OCI-LY3 (cell line): ENCODE measurements around the gene SAMD13.

Source experiments
- H2AFZ ChIP-seq: fragments of 200-600, 300-600 bp; shearing (Covaris generic); 2 replicates; pipeline ENCODE4 v1.6.0; 2014; ENCODE audit warnings: antibody characterized with exemption, low read depth, low read length
- H3K27ac ChIP-seq: fragments of 200-600, 300-600 bp; sonication (generic); 2 replicates; pipeline ENCODE4 v1.5.1; 2014; ENCODE audit warnings: mild to moderate bottlenecking, low read length, moderate library complexity, mixed read lengths
- H3K27me3 ChIP-seq: fragments of 200-600, 300-600 bp; sonication (generic); 2 replicates; pipeline ENCODE4 v1.6.1; 2014; ENCODE audit warnings: low read depth, low read length, mixed read lengths
- H3K36me3 ChIP-seq: fragments of 200-600, 300-600 bp; sonication (generic); replicated peaks from 2 replicates; pipeline ENCODE3; 2014; ENCODE audit warnings: low read depth, low read length, mixed read lengths
- H3K4me1 ChIP-seq: fragments of 300-600, 200-600 bp; sonication (generic); 2 replicates; pipeline ENCODE4 v1.6.1; 2014; ENCODE audit warnings: low read length, mixed read lengths
- H3K4me2 ChIP-seq: fragments of 200-600, 300-600 bp; sonication (generic); 2 replicates; pipeline ENCODE4 v1.6.1; 2014; ENCODE audit warnings: low read length, mixed read lengths
- H3K4me3 ChIP-seq: fragments of 300-600, 200-600 bp; sonication (generic); 2 replicates; pipeline ENCODE4 v1.5.1; 2014; ENCODE audit warnings: antibody characterized with exemption, mild to moderate bottlenecking, low read length, moderate library complexity
- H3K79me2 ChIP-seq: fragments of 300-600, 200-600 bp; shearing (Covaris generic); 2 replicates; pipeline ENCODE4 v1.6.1; 2014; ENCODE audit warnings: mild to moderate bottlenecking, low read length, mixed read lengths
- H3K9ac ChIP-seq: fragments of 300-600, 200-600 bp; shearing (Covaris generic); 2 replicates; pipeline ENCODE4 v1.6.0; 2014; ENCODE audit warnings: mild to moderate bottlenecking, low read length, moderate library complexity
- H3K9me3 ChIP-seq: fragments of 200-600, 300-600 bp; shearing (Covaris generic); 2 replicates; pipeline ENCODE4 v1.6.1; 2014; ENCODE audit warnings: low read length, mixed read lengths; ENCODE audit not compliant: insufficient read depth
- H4K20me1 ChIP-seq: fragments of 200-600, 300-600 bp; sonication (generic); 2 replicates; pipeline ENCODE4 v1.6.1; 2016; ENCODE audit warnings: low read length, mixed read lengths; ENCODE audit not compliant: insufficient read depth
- CTCF ChIP-seq: fragments of 200-600, 300-600 bp; sonication (generic); IDR thresholded peaks from 2 replicates; pipeline ENCODE4 v1.5.1; 2014; ENCODE audit warnings: antibody characterized with exemption, low read length, low read depth
- EZH2phosphoT487 ChIP-seq: fragments of 200-600 bp; shearing (Covaris generic); IDR thresholded peaks from 2 replicates; pipeline ENCODE4 v1.6.1; 2018; ENCODE audit warnings: antibody characterized with exemption, mixed run types, low read depth

The SAMD13 gene

GRCh38 chr1:84358695-84359094 is 57.2 kb downstream of the SAMD13 start:
- no peak for TF ChIP-seq CTCF
- TF ChIP-seq EZH2phosphoT487, result no peak
- Histone ChIP-seq H4K20me1 (no peaks in the 10 kb centered on the region), H3K4me1 (no peaks in the 10 kb centered on the region), H3K27ac (no peak overlapping the region), H3K9ac (no peak overlapping the region), H3K4me3 (no peak overlapping the region), H3K79me2 (no peaks in the 10 kb centered on the region), H2AFZ (no peak overlapping the region), H3K27me3 (no peaks in the 10 kb centered on the region), H3K9me3 (no peaks in the 10 kb centered on the region), H3K36me3 (no peaks in the 10 kb centered on the region), H3K4me2 (no peak overlapping the region)

- Histone ChIP-seq H3K4me3 (no peak overlapping the region), H3K4me2 (no peak overlapping the region), H2AFZ (no peak overlapping the region), H3K27ac (no peak overlapping the region), H3K4me1 (no peaks in the 10 kb centered on the region), H4K20me1 (no peaks in the 10 kb centered on the region), H3K27me3 (no peaks in the 10 kb centered on the region), H3K36me3 (no peaks in the 10 kb centered on the region), H3K79me2 (no peaks in the 10 kb centered on the region), H3K9me3 (no peaks in the 10 kb centered on the region), H3K9ac (no peak overlapping the region)
- TF ChIP-seq CTCF (no peak), EZH2phosphoT487 (no peak)
These were observed 58.8 kb downstream of the SAMD13 start for GRCh38 chr1:84360316-84360715.

GRCh38 chr1:84361796-84362195 is 60.3 kb downstream of the SAMD13 start:
- Histone ChIP-seq H3K27me3 (no peaks in the 10 kb centered on the region), H3K9me3 (no peaks in the 10 kb centered on the region), H2AFZ (no peak overlapping the region), H3K4me1 (no peaks in the 10 kb centered on the region), H3K9ac (no peak overlapping the region), H4K20me1 (no peaks in the 10 kb centered on the region), H3K79me2 (no peaks in the 10 kb centered on the region), H3K27ac (no peak overlapping the region), H3K4me2 (no peak overlapping the region), H3K36me3 (no peaks in the 10 kb centered on the region), H3K4me3 (no peak overlapping the region)
- no peak for TF ChIP-seq CTCF
- TF ChIP-seq EZH2phosphoT487, result no peak

GRCh38 chr1:84363019-84363418 is 61.5 kb downstream of the SAMD13 start:
- H3K9me3 ChIP-seq, result no peaks in the 10 kb centered on the region
- H3K9ac ChIP-seq, result no peak overlapping the region
- TF ChIP-seq CTCF (no peak), EZH2phosphoT487 (no peak)
- no peak overlapping the region for H3K4me3 ChIP-seq
- H3K27ac ChIP-seq, result no peak overlapping the region
- H3K4me1 ChIP-seq, result no peaks in the 10 kb centered on the region
- H3K4me2 ChIP-seq, result no peak overlapping the region
- H3K79me2 ChIP-seq, result no peaks in the 10 kb centered on the region
- no peaks in the 10 kb centered on the region for H3K27me3 ChIP-seq
- H2AFZ ChIP-seq, result no peak overlapping the region
- no peaks in the 10 kb centered on the region for H4K20me1 ChIP-seq
- no peaks in the 10 kb centered on the region for H3K36me3 ChIP-seq
